CD4-positive, alpha-beta memory T cell (primary cell): ENCODE results near the gene NGEF. TPM values are rescaled to one million over a fixed set of nuclear protein-coding genes. Genes with fewer than 3 reads are reported as not detected.

Experiments used
- CTCF ChIA-PET: fragments of 350-600 bp; sonication (Branson Sonifier 250); formaldehyde crosslinking; loops from one replicate; lab custom pipeline; 2021; ENCODE audit warnings: inconsistent platforms; ENCODE audit not compliant: partially characterized antibody; lab: Charles Lee
- POLR2A ChIA-PET: fragments of 350-600 bp; sonication (Branson Sonifier 250); formaldehyde crosslinking; loops from one replicate; lab custom pipeline; 2021; ENCODE audit not compliant: partially characterized antibody; lab: Charles Lee
- DNase-seq, 5 donors: peaks; one replicate each; pipeline versions ENCODE4 v3.0.0 to v3.0.0-alpha.2; 2020 to 2022; ENCODE audit warnings: mixed read lengths in 1 of 5
- H3K27ac ChIP-seq: one replicate; pipeline ENCODE4 v1.7.0; 2013; ENCODE audit warnings: low read depth, low read length
- H3K27me3 ChIP-seq: 2 replicates; pipeline ENCODE4 v1.7.0; 2013; ENCODE audit warnings: mild to moderate bottlenecking, low read length, moderate library complexity; ENCODE audit not compliant: insufficient read depth
- H3K36me3 ChIP-seq: 2 replicates; pipeline ENCODE4 v1.7.0; 2013; ENCODE audit warnings: mild to moderate bottlenecking, low read length, moderate library complexity; ENCODE audit not compliant: insufficient read depth
- H3K4me1 ChIP-seq: 2 replicates; pipeline ENCODE4 v1.7.0; 2013; ENCODE audit warnings: mild to moderate bottlenecking, low read length, moderate library complexity; ENCODE audit not compliant: insufficient read depth
- H3K4me3 ChIP-seq, 2 donors: one replicate each; pipeline ENCODE4 v1.7.0; 2013; ENCODE audit warnings: low read length in 2 of 2, mild to moderate bottlenecking in 1 of 2
- H3K9me3 ChIP-seq, 2 donors: one replicate each; pipeline ENCODE4 v1.7.0; 2013; ENCODE audit warnings: low read length in 2 of 2, control low read depth in 1 of 2; ENCODE audit not compliant: control insufficient read depth in 1 of 2
- H3K27ac Mint-ChIP-seq, 7 donors: one replicate each; pipeline ENCODE4 v1.8.0; 2020 to 2021; ENCODE audit warnings: mixed read lengths in 7 of 7, mild to moderate bottlenecking in 6 of 7, inconsistent platforms in 3 of 7, moderate library complexity in 3 of 7
- H3K27me3 Mint-ChIP-seq, 2 donors: one replicate each; pipeline ENCODE4 v1.8.0; 2020 to 2021; ENCODE audit warnings: mixed read lengths in 2 of 2
- H3K36me3 Mint-ChIP-seq, 2 donors: one replicate each; pipeline ENCODE4 v1.8.0; 2020 to 2021; ENCODE audit warnings: mixed read lengths in 2 of 2, inconsistent platforms in 1 of 2, mild to moderate bottlenecking in 1 of 2
- H3K4me1 Mint-ChIP-seq, 4 donors: one replicate each; pipeline ENCODE4 v1.8.0; 2020 to 2021; ENCODE audit warnings: mixed read lengths in 4 of 4, mild to moderate bottlenecking in 1 of 4
- H3K4me3 Mint-ChIP-seq, 8 donors: one replicate each; pipeline ENCODE4 v1.8.0; 2020 to 2021; ENCODE audit warnings: mixed read lengths in 8 of 8, mild to moderate bottlenecking in 7 of 8, moderate library complexity in 6 of 8, inconsistent platforms in 3 of 8
- H3K9me3 Mint-ChIP-seq, 8 donors: one replicate each; pipeline ENCODE4 v1.8.0; 2020 to 2021; ENCODE audit warnings: mixed read lengths in 8 of 8, mild to moderate bottlenecking in 5 of 8, inconsistent platforms in 3 of 8, moderate library complexity in 1 of 8
- intact Hi-C: fragments of 100-400 bp; cut with micrococcal nuclease; formaldehyde crosslinking; loops from one replicate; pipeline ENCODE4 v1.15.1; 2023
- polyA plus RNA-seq, 2 donors: library from polyadenylated mRNA; unstranded; fragments of 300-500 nt; fragmentation: Illumina TruSeq; gene quantifications; one replicate each; pipeline ENCODE4 v1.2.3, GENCODE V29; 2021
- total RNA-seq, 2 experiments: library from RNA; stranded (reverse); gene quantifications; one replicate each; pipeline ENCODE4 v1.2.3, GENCODE V29; 2021

Gene NGEF
- total and polyA plus RNA-seq, 4 experiments from 2014 or later = not detected

GRCh38 chr2:232960862-232961261, 52.2 kb downstream of the NGEF start:
- H3K27me3 ChIP-seq = no peaks in the 10 kb centered on the region
- H3K4me1 Mint-ChIP-seq = no peaks in the 10 kb centered on the region
- no peak overlapping the region for H3K4me3 Mint-ChIP-seq
- H3K4me1 ChIP-seq = no peaks in the 10 kb centered on the region
- no peak overlapping the region for H3K4me3 ChIP-seq
- H3K27ac Mint-ChIP-seq = no peak overlapping the region
- H3K36me3 ChIP-seq = no peaks in the 10 kb centered on the region
- H3K9me3 ChIP-seq = no peaks in the 10 kb centered on the region
- POLR2A ChIA-PET = no interaction called here
- CTCF ChIA-PET = no interaction called here
- DNase-seq = no peak
- no peak overlapping the region for H3K27ac ChIP-seq
- peaks cover 0 to 11% (median 8%) of the 10 kb centered on the region in 8 donors for H3K9me3 Mint-ChIP-seq
- H3K36me3 Mint-ChIP-seq = no peaks in the 10 kb centered on the region
- intact Hi-C loops = no loop called here
- H3K27me3 Mint-ChIP-seq = peaks cover 7 to 8% of the 10 kb centered on the region in 2 donors

DNA sequence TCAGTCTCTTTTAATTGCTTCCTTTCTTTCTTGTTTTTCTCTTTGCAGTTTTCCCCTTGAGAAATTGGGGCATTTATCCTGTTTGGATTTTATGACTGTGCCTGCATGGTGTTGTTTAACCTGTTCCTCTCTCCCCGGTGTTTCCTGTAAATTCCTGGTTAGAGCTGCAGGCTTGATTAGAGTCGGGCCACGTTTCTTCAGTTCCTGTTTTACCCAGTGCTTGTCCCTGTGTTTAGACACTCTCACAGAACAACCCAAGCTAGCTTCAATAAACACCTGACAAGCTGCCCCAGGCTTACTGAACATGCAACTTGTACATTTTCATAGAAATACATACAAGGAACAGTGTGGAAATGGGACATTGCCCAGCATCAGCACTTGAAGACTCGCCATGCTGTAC, 53.9 kb downstream of the NGEF start:
- H3K36me3 Mint-ChIP-seq = no peaks in the 10 kb centered on the region
- ChIA-PET CTCF (no interaction called here), POLR2A (no interaction called here)
- peaks cover 0 to 11% (median 6%) of the 10 kb centered on the region in 8 donors for H3K9me3 Mint-ChIP-seq
- intact Hi-C loops = no loop called here
- H3K9me3 ChIP-seq = no peaks in the 10 kb centered on the region
- H3K36me3 ChIP-seq = no peaks in the 10 kb centered on the region
- no peak overlapping the region for H3K27ac Mint-ChIP-seq
- H3K4me3 Mint-ChIP-seq = no peak overlapping the region
- H3K27me3 ChIP-seq = no peaks in the 10 kb centered on the region
- H3K27me3 Mint-ChIP-seq = peaks cover 6 to 9% of the 10 kb centered on the region in 2 donors
- no peak overlapping the region for H3K27ac ChIP-seq
- no peaks in the 10 kb centered on the region for H3K4me1 ChIP-seq
- no peaks in the 10 kb centered on the region for H3K4me1 Mint-ChIP-seq
- DNase-seq = no peak
- no peak overlapping the region for H3K4me3 ChIP-seq

DNA sequence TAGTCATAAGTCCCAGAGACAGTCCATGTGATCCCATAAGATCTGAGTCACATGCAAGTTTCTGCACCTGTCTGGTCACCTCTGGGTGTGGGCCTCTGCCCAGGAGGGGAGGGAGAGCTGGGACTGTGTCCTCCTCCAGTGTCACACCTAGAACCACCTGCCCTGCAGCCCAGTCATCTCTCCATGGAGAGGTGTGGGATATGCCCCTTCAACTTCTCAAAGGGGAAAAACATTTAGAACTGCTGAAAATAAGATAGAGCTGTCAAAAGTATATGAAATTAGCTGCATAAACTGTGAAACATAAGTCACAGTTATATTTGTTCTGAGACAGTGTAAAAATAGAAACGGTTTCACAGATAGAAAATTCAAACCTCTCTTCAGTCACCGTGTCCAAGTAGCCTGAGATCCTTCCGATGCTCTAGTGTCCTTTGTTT, 55.4 kb downstream of the NGEF start:
- Mint-ChIP-seq H3K4me3 (no peak overlapping the region), H3K4me1 (no peaks in the 10 kb centered on the region), H3K27me3 (peaks cover 8% of the 10 kb centered on the region in 2 donors), H3K36me3 (no peaks in the 10 kb centered on the region), H3K27ac (no peak overlapping the region), H3K9me3 (peaks cover 0 to 11% (median 6%) of the 10 kb centered on the region in 8 donors)
- Histone ChIP-seq H3K4me3 (no peak overlapping the region), H3K36me3 (no peaks in the 10 kb centered on the region), H3K9me3 (no peaks in the 10 kb centered on the region), H3K27ac (no peak overlapping the region), H3K4me1 (no peaks in the 10 kb centered on the region), H3K27me3 (no peaks in the 10 kb centered on the region)
- POLR2A ChIA-PET = no interaction called here
- no peak for DNase-seq
- CTCF ChIA-PET = interaction anchor here (1.0 to 1.3 kb wide), 2 partner anchors 9 to 96 kb away, joined by 3 to 4 read pairs; no protein-coding TSS in a partner anchor
- intact Hi-C loops = no loop called here

DNA sequence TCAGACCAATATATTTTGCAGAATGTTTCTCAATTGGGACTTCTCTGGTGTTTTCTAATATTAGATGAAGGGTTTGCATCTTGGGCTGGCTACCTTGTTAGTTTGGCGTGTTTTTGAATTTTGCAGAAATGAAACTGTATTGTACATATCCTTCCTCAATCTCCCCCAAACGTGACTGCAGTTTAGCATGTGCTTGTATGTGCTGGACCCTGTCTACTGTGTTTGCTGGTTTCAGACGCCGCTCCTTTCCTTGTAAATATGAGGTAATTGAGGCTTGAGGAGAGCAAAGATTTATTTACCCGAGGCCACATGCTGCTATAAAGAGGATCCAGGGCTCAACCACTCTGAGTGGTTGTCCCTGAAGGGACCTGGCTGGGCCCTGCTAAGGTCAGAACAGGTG, 57.2 kb downstream of the NGEF start:
- no peak overlapping the region for H3K4me3 Mint-ChIP-seq
- H3K27ac Mint-ChIP-seq = no peak overlapping the region
- no peaks in the 10 kb centered on the region for H3K27me3 ChIP-seq
- no peak overlapping the region for H3K27ac ChIP-seq
- H3K9me3 Mint-ChIP-seq = peaks cover 0 to 4% (median under 1%) of the 10 kb centered on the region in 8 donors
- no peaks in the 10 kb centered on the region for H3K36me3 ChIP-seq
- H3K36me3 Mint-ChIP-seq = no peaks in the 10 kb centered on the region
- POLR2A ChIA-PET = no interaction called here
- DNase-seq = no peak
- CTCF ChIA-PET = no interaction called here
- intact Hi-C loops = no loop called here
- peaks cover 6 to 7% of the 10 kb centered on the region in 2 donors for H3K27me3 Mint-ChIP-seq
- no peaks in the 10 kb centered on the region for H3K4me1 ChIP-seq
- no peaks in the 10 kb centered on the region for H3K4me1 Mint-ChIP-seq
- no peak overlapping the region for H3K4me3 ChIP-seq
- no peaks in the 10 kb centered on the region for H3K9me3 ChIP-seq

GRCh38 chr2:232954691-232955090, 58.4 kb downstream of the NGEF start:
- no peaks in the 10 kb centered on the region for H3K4me1 ChIP-seq
- peaks cover 4 to 6% of the 10 kb centered on the region in 2 donors for H3K27me3 Mint-ChIP-seq
- no peak overlapping the region for H3K4me3 Mint-ChIP-seq
- H3K27ac ChIP-seq = no peak overlapping the region
- ChIA-PET POLR2A (no interaction called here), CTCF (no interaction called here)
- no peak for DNase-seq
- H3K9me3 Mint-ChIP-seq = peaks cover 0 to 2% (median 0%) of the 10 kb centered on the region in 8 donors
- no peaks in the 10 kb centered on the region for H3K27me3 ChIP-seq
- no peaks in the 10 kb centered on the region for H3K9me3 ChIP-seq
- H3K27ac Mint-ChIP-seq = no peak overlapping the region
- H3K4me3 ChIP-seq = no peak overlapping the region
- intact Hi-C loops = no loop called here
- H3K36me3 ChIP-seq = no peaks in the 10 kb centered on the region
- H3K36me3 Mint-ChIP-seq = no peaks in the 10 kb centered on the region
- no peaks in the 10 kb centered on the region for H3K4me1 Mint-ChIP-seq

DNA sequence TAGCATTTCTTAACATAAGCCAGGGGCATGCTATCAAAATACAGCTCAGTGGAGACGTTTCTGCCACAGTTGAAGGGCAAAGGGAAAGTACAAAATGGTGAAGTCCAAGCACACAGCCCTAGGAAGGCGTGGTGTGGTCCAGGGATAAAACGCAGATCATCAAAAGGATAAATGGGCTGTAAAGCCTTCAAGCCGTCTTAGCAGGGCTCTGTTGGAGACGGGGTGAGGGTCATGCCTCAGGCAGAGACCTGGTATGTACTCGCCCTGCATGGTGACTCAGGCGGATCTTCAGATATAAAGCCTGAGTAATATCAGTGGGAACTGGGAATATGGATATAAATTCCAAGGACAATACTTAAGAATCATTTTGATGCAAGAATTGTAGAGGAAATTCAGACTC, 61.2 kb downstream of the NGEF start:
- DNase-seq = no peak
- Histone ChIP-seq H3K27me3 (no peaks in the 10 kb centered on the region), H3K4me3 (no peak overlapping the region), H3K9me3 (no peaks in the 10 kb centered on the region), H3K4me1 (no peaks in the 10 kb centered on the region), H3K36me3 (no peaks in the 10 kb centered on the region), H3K27ac (no peak overlapping the region)
- no peak overlapping the region for H3K4me3 Mint-ChIP-seq
- no peaks in the 10 kb centered on the region for H3K9me3 Mint-ChIP-seq
- H3K4me1 Mint-ChIP-seq = no peaks in the 10 kb centered on the region
- CTCF ChIA-PET = no interaction called here
- peaks cover 4% of the 10 kb centered on the region in 2 donors for H3K27me3 Mint-ChIP-seq
- no peaks in the 10 kb centered on the region for H3K36me3 Mint-ChIP-seq
- intact Hi-C loops = no loop called here
- no peak overlapping the region for H3K27ac Mint-ChIP-seq
- POLR2A ChIA-PET = no interaction called here

DNA sequence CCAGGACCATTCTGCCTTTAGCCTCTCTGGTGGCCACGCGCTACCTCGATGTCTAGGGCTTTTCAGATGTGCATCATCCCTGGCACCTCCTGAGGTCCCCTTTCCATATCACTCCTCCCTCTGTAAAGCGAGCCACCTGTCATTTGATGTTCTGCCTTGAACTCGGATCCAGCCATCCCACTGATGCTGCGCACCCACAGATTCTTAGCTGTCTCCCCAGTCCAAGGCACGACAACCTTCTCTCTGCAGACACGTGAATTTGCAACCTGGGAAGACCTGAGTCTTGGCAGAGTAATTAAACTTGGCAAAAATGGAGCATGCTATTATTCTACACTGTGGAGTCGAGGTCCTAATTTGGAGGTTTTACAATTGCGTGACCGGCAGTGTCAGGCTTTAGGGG, 61.9 kb downstream of the NGEF start:
- POLR2A ChIA-PET = no interaction called here

DNA sequence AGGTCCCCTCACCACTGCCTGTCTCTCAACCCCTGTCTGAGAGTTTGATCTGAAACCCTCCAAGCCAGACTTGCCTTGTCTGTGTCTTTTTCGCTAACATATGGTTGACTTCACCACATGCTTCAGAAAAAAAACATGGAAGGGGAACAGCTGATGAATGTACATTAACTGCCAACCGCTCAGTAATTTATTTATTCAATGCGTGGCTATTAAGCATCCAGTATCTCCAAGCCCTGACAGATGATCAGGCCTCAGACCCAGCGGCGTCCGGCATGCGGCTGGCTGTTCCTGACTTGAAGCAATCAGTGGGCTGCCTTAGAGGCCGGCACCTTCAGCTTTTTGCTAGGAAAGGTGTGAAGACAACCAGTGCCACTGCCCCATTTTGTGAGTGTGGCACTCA, 62.3 kb downstream of the NGEF start:
- Histone ChIP-seq H3K27ac (no peak overlapping the region), H3K9me3 (no peaks in the 10 kb centered on the region), H3K36me3 (no peaks in the 10 kb centered on the region), H3K4me1 (no peaks in the 10 kb centered on the region), H3K27me3 (no peaks in the 10 kb centered on the region), H3K4me3 (no peak overlapping the region)
- Mint-ChIP-seq H3K4me3 (no peak overlapping the region), H3K9me3 (no peaks in the 10 kb centered on the region), H3K4me1 (no peaks in the 10 kb centered on the region), H3K36me3 (no peaks in the 10 kb centered on the region), H3K27me3 (peaks cover 4% of the 10 kb centered on the region in 2 donors), H3K27ac (no peak overlapping the region)
- POLR2A ChIA-PET = no interaction called here
- DNase-seq = no peak
- CTCF ChIA-PET = no interaction called here
- intact Hi-C loops = no loop called here

More for the DNA sequence above, 61.9 kb downstream of the NGEF start:
- CTCF ChIA-PET = no interaction called here
- no peaks in the 10 kb centered on the region for H3K4me1 ChIP-seq
- H3K4me3 ChIP-seq = no peak overlapping the region
- no peak overlapping the region for H3K27ac Mint-ChIP-seq
- peaks cover 4% of the 10 kb centered on the region in 2 donors for H3K27me3 Mint-ChIP-seq
- no peak for DNase-seq
- no peaks in the 10 kb centered on the region for H3K9me3 Mint-ChIP-seq
- no peaks in the 10 kb centered on the region for H3K36me3 Mint-ChIP-seq
- no peaks in the 10 kb centered on the region for H3K27me3 ChIP-seq
- no peaks in the 10 kb centered on the region for H3K4me1 Mint-ChIP-seq
- H3K27ac ChIP-seq = no peak overlapping the region
- intact Hi-C loops = no loop called here
- H3K36me3 ChIP-seq = no peaks in the 10 kb centered on the region
- H3K4me3 Mint-ChIP-seq = no peak overlapping the region
- H3K9me3 ChIP-seq = no peaks in the 10 kb centered on the region
